H1 (cell line): ENCODE measurements around the gene COL4A1. TPM values are rescaled to one million over a fixed set of nuclear protein-coding genes. Genes with fewer than 3 reads are reported as not detected.

Source experiments
- CTCF ChIA-PET: fragments of 300-600 bp; sonication (Branson Sonifier 250); formaldehyde crosslinking; loops from one replicate; lab custom pipeline; 2021; ENCODE audit not compliant: partially characterized antibody; lab: Charles Lee
- POLR2A ChIA-PET: fragments of 300-600 bp; sonication (Branson Sonifier 250); formaldehyde crosslinking; loops from one replicate; lab custom pipeline; 2021; ENCODE audit warnings: inconsistent platforms; ENCODE audit not compliant: partially characterized antibody; lab: Charles Lee
- DNase-seq, 2 experiments: peaks; one replicate each; pipeline versions ENCODE4 v3.0.0 to v3.0.0-alpha.2; 2010 to 2022; ENCODE audit warnings: low spot score in 2 of 2, low read depth in 1 of 2, mixed read lengths in 1 of 2
- FAIRE-seq: peaks from 2 replicates; lab custom pipeline; 2011; peaks lifted over from hg19 to GRCh38; lab: Jason Lieb, UNC
- H2AFZ ChIP-seq: 2 replicates; pipeline ENCODE4 v1.8.1; 2012; ENCODE audit warnings: low read length, inconsistent platforms
- H2AK5ac ChIP-seq: 2 replicates; pipeline ENCODE4 v1.6.1; 2013; ENCODE audit warnings: low read depth, low read length
- H2BK120ac ChIP-seq: replicated peaks from 2 replicates; pipeline ENCODE3; 2013; ENCODE audit warnings: low read depth, low read length, inconsistent platforms
- H2BK12ac ChIP-seq: 2 replicates; pipeline ENCODE4 v1.6.1; 2013; ENCODE audit warnings: low read depth, low read length
- H2BK15ac ChIP-seq: 2 replicates; pipeline ENCODE4 v1.6.1; 2013; ENCODE audit warnings: low read length
- H2BK20ac ChIP-seq: 2 replicates; pipeline ENCODE4 v1.6.1; 2013; ENCODE audit warnings: low read length
- H2BK5ac ChIP-seq: 2 replicates; pipeline ENCODE4 v1.6.1; 2013; ENCODE audit warnings: low read depth, low read length
- H3K14ac ChIP-seq: 2 replicates; pipeline ENCODE4 v1.6.1; 2013; ENCODE audit warnings: inconsistent platforms; ENCODE audit not compliant: insufficient read length
- H3K18ac ChIP-seq: 2 replicates; pipeline ENCODE4 v1.6.1; 2013; ENCODE audit warnings: low read length; ENCODE audit errors: extremely low read depth
- H3K23ac ChIP-seq: 2 replicates; pipeline ENCODE4 v1.6.1; 2013; ENCODE audit warnings: inconsistent platforms; ENCODE audit not compliant: insufficient read length
- H3K23me2 ChIP-seq: 2 replicates; pipeline ENCODE4 v1.6.1; 2013; ENCODE audit warnings: low read depth, low read length
- H3K27ac ChIP-seq: 2 replicates; pipeline ENCODE4 v1.6.1; 2011; ENCODE audit warnings: low read depth, low read length, inconsistent platforms
- H3K27me3 ChIP-seq, 4 experiments: replicated peaks in 1 of 4; 1 replicate in 1 of 4; 2 replicates in 3 of 4; pipeline versions ENCODE4 v1.6.1 to v1.8.1; 2011 to 2013; ENCODE audit warnings: low read length in 3 of 4, mild to moderate bottlenecking in 3 of 4, inconsistent platforms in 2 of 4, mixed read lengths in 2 of 4, moderate library complexity in 1 of 4; ENCODE audit not compliant: control insufficient read depth in 3 of 4, insufficient read depth in 3 of 4; ENCODE audit errors: extremely low read depth in 1 of 4
- H3K36me3 ChIP-seq, 4 experiments: 2 replicates each; pipeline versions ENCODE4 v1.6.1 to v1.8.1; 2011 to 2013; ENCODE audit warnings: mild to moderate bottlenecking in 4 of 4, low read length in 3 of 4, moderate library complexity in 2 of 4, control low read depth in 1 of 4, inconsistent platforms in 1 of 4; ENCODE audit not compliant: insufficient read depth in 4 of 4, control insufficient read depth in 2 of 4
- H3K4ac ChIP-seq: replicated peaks from 2 replicates; pipeline ENCODE3; 2013; ENCODE audit warnings: low read length, low read depth, mixed read lengths, inconsistent platforms; ENCODE audit not compliant: insufficient read length
- H3K4me1 ChIP-seq, 4 experiments: replicated peaks in 1 of 4; 1 replicate in 1 of 4; 2 replicates in 3 of 4; pipeline versions ENCODE4 v1.6.1 to v1.8.1; 2011 to 2013; ENCODE audit warnings: low read length in 3 of 4, inconsistent platforms in 2 of 4, mixed read lengths in 1 of 4; ENCODE audit not compliant: insufficient read depth in 4 of 4, control insufficient read depth in 3 of 4
- H3K4me2 ChIP-seq, 2 experiments: 2 replicates each; pipeline versions ENCODE4 v1.6.1 to v1.8.1; 2011 to 2013; ENCODE audit warnings: low read depth in 2 of 2, low read length in 2 of 2, control low read depth in 1 of 2, inconsistent platforms in 1 of 2, mild to moderate bottlenecking in 1 of 2; ENCODE audit not compliant: insufficient read depth in 1 of 2
- H3K4me3 ChIP-seq, 4 experiments: fragments of 200-600, 300-600 bp in 1 of 4; sonication (generic), shearing (Covaris generic), sonication (Bioruptor Twin) in 1 of 4; 2 replicates each; pipeline versions ENCODE4 v1.5.1 to v1.8.1; 2011 to 2016; ENCODE audit warnings: low read length in 4 of 4, low read depth in 3 of 4, control low read depth in 2 of 4, inconsistent platforms in 2 of 4, mild to moderate bottlenecking in 2 of 4, mixed read lengths in 1 of 4, moderate library complexity in 1 of 4; ENCODE audit not compliant: insufficient read depth in 2 of 4; ENCODE audit errors: extremely low read depth in 1 of 4
- H3K56ac ChIP-seq: replicated peaks from 2 replicates; pipeline ENCODE3; 2013; ENCODE audit warnings: low read depth, mild to moderate bottlenecking, mixed read lengths, low read length, inconsistent platforms; ENCODE audit not compliant: insufficient read length
- H3K79me1 ChIP-seq: 2 replicates; pipeline ENCODE4 v1.6.1; 2013; ENCODE audit warnings: low read depth, low read length, control low read depth
- H3K79me2 ChIP-seq, 2 experiments: 2 replicates each; pipeline versions ENCODE4 v1.6.1 to v1.8.1; 2012 to 2013; ENCODE audit warnings: low read length in 2 of 2, mild to moderate bottlenecking in 2 of 2, inconsistent platforms in 1 of 2; ENCODE audit not compliant: insufficient read depth in 2 of 2, control insufficient read depth in 1 of 2
- H3K9ac ChIP-seq, 4 experiments: replicated peaks in 1 of 4; 1 replicate in 1 of 4; 2 replicates in 3 of 4; pipeline versions ENCODE4 v1.6.1 to v1.8.1; 2011 to 2013; ENCODE audit warnings: low read depth in 3 of 4, low read length in 3 of 4, control low read depth in 2 of 4, mild to moderate bottlenecking in 2 of 4, moderate library complexity in 2 of 4, inconsistent platforms in 1 of 4; ENCODE audit errors: extremely low read depth in 1 of 4
- H3K9me3 ChIP-seq, 2 experiments: 2 replicates each; pipeline versions ENCODE4 v1.6.1 to v1.8.1; 2012 to 2013; ENCODE audit warnings: mild to moderate bottlenecking in 2 of 2, moderate library complexity in 2 of 2, control low read depth in 1 of 2, inconsistent platforms in 1 of 2, low read depth in 1 of 2, low read length in 1 of 2, mixed read lengths in 1 of 2; ENCODE audit not compliant: insufficient read depth in 2 of 2
- H4K20me1 ChIP-seq, 2 experiments: replicated peaks in 1 of 2; 2 replicates each; pipeline versions ENCODE3 to v1.8.1; 2011 to 2013; ENCODE audit warnings: inconsistent platforms in 2 of 2, low read length in 2 of 2, mild to moderate bottlenecking in 1 of 2; ENCODE audit not compliant: insufficient read depth in 2 of 2, control insufficient read depth in 1 of 2
- H4K5ac ChIP-seq: 2 replicates; pipeline ENCODE4 v1.6.1; 2013; ENCODE audit warnings: low read length, low read depth, mixed read lengths, inconsistent platforms; ENCODE audit not compliant: insufficient read length
- H4K8ac ChIP-seq: 2 replicates; pipeline ENCODE4 v1.8.0; 2013; ENCODE audit warnings: mild to moderate bottlenecking, moderate library complexity, low read length, inconsistent platforms; ENCODE audit not compliant: insufficient read depth; ENCODE audit errors: extremely low read depth
- H4K91ac ChIP-seq: replicated peaks from 2 replicates; pipeline ENCODE3; 2013; ENCODE audit warnings: low read length, mixed read lengths, inconsistent platforms; ENCODE audit not compliant: insufficient read length
- BACH1 ChIP-seq: IDR thresholded peaks from 2 replicates; pipeline ENCODE4 v1.6.1; 2012; ENCODE audit warnings: low read length, improper control_type of control experiment
- BRCA1 ChIP-seq: IDR thresholded peaks from 2 replicates; pipeline ENCODE4 v1.6.1; 2012; ENCODE audit warnings: low read depth, low read length, improper control_type of control experiment
- CBX5 ChIP-seq: fragments of 300-800, 300-1000 bp; sonication (generic); IDR thresholded peaks from 2 replicates; pipeline ENCODE4 v1.7.1; 2016; ENCODE audit warnings: antibody characterized with exemption, low read length, low read depth
- CHD1 ChIP-seq: IDR thresholded peaks from 2 replicates; pipeline ENCODE4 v1.6.1; 2012; ENCODE audit warnings: low read depth, low read length, improper control_type of control experiment
- CREB1 ChIP-seq: IDR thresholded peaks from 2 replicates; pipeline ENCODE4 v1.6.1; 2012; ENCODE audit warnings: inconsistent platforms
- GABPA ChIP-seq: IDR thresholded peaks from 2 replicates; pipeline ENCODE4 v1.6.1; 2011; ENCODE audit warnings: mild to moderate bottlenecking, low read length, moderate library complexity, borderline replicate concordance; ENCODE audit not compliant: insufficient read depth
- HDAC6 ChIP-seq: IDR thresholded peaks from one replicate; pipeline ENCODE4 v1.7.1; 2012; ENCODE audit warnings: low read depth, mild to moderate bottlenecking, inconsistent platforms, low read length, moderate library complexity
- KDM5A ChIP-seq: fragments of 200-600 bp; IDR thresholded peaks from 2 replicates; pipeline ENCODE4 v1.7.1; 2012; ENCODE audit warnings: mild to moderate bottlenecking, low read length, inconsistent platforms, mixed read lengths
- NRF1 ChIP-seq: IDR thresholded peaks from 2 replicates; pipeline ENCODE4 v1.6.1; 2011; ENCODE audit warnings: mild to moderate bottlenecking, low read depth, low read length, improper control_type of control experiment
- RXRA ChIP-seq: IDR thresholded peaks from 2 replicates; pipeline ENCODE4 v1.6.1; 2011; ENCODE audit warnings: low read depth, mild to moderate bottlenecking, low read length, moderate library complexity; ENCODE audit not compliant: insufficient read depth
- SIN3A ChIP-seq, 2 experiments: IDR thresholded peaks in 1 of 2; conservative IDR thresholded peaks in 1 of 2; 2 replicates each; pipeline ENCODE4 v1.6.1; 2011 to 2012; ENCODE audit warnings: low read length in 2 of 2, improper control_type of control experiment in 1 of 2, low read depth in 1 of 2, mild to moderate bottlenecking in 1 of 2
- SIRT6 ChIP-seq: IDR thresholded peaks from one replicate; pipeline ENCODE4 v1.7.1; 2012; ENCODE audit warnings: low read length, inconsistent platforms
- SIX5 ChIP-seq: IDR thresholded peaks from 2 replicates; pipeline ENCODE4 v1.6.1; 2011; ENCODE audit warnings: mild to moderate bottlenecking, low read depth, low read length
- SRF ChIP-seq: IDR thresholded peaks from 2 replicates; pipeline ENCODE4 v1.6.1; 2011; ENCODE audit warnings: mild to moderate bottlenecking, low read depth, low read length, moderate library complexity
- TAF1 ChIP-seq: IDR thresholded peaks from 2 replicates; pipeline ENCODE4 v1.6.1; 2011; ENCODE audit warnings: mild to moderate bottlenecking, low read depth, low read length
- TBP ChIP-seq: IDR thresholded peaks from 2 replicates; pipeline ENCODE4 v1.6.1; 2011; ENCODE audit warnings: low read depth, low read length, improper control_type of control experiment
- WGBS, 2 experiments: shearing (Covaris generic) in 1 of 2; methylation state at CpG; one replicate each; pipeline versions ENCODE4 v1.1.6 to v1.1.7; 2013 to 2015; ENCODE audit warnings: low lambda C conversion rate in 2 of 2, mixed read lengths in 2 of 2, inconsistent platforms in 1 of 2, low coverage in 1 of 2, missing lambda C conversion rate in 1 of 2; ENCODE audit not compliant: insufficient replicate concordance in 2 of 2, insufficient coverage in 1 of 2, insufficient read length in 1 of 2; ENCODE audit errors: extremely low coverage in 1 of 2, missing lambda C conversion rate in 1 of 2; 5-methylcytosine and 5-hydroxymethylcytosine counted together
- polyA plus RNA-seq, 7 experiments: library from polyadenylated mRNA; depleted of rRNA in 3 of 7; stranded (reverse) in 5 of 7; unstranded in 2 of 7; fragments of >200 nt in 5 of 7; fragments of 200-250 nt in 2 of 7; gene quantifications; 1 replicate in 5 of 7; 2 replicates in 1 of 7; 4 replicates in 1 of 7; pipeline versions ENCODE4 v1.2.1 to v1.2.3, GENCODE V29; 2011 to 2013; ENCODE audit warnings: missing spikeins in 2 of 7, mixed read lengths in 2 of 7
- total RNA-seq: library from RNA; stranded (reverse); fragmentation: NEBNext Ultra II Directional; extraction: Animal tissue kit (Norgen Biotek cat#: 25700); gene quantifications from 2 replicates; pipeline ENCODE4 v1.2.1, GENCODE V29; 2021

Gene COL4A1
- total and polyA plus RNA-seq, 2 of the 8 experiments (the other 6 are each of a cell fraction or from before 2014, with no cell fraction given): 30.7 to 82.0 TPM

GRCh38 chr13:110293649-110294048 is 13.3 kb downstream of the COL4A1 start:
- H2AK5ac ChIP-seq: no peak overlapping the region
- DNase-seq: no peak
- no peaks in the 10 kb centered on the region for H4K20me1 ChIP-seq
- CTCF ChIA-PET: interaction anchor here (0.8 to 1.5 kb wide), 3 partner anchors 13 to 46 kb away, joined by 3 to 4 read pairs (median 4); partner anchors contain the start of genes COL4A1 and COL4A2
- no peak for FAIRE-seq
- H2BK5ac ChIP-seq: no peak overlapping the region
- H2BK12ac ChIP-seq: no peak overlapping the region
- H3K4ac ChIP-seq: no peak overlapping the region
- H3K18ac ChIP-seq: no peak overlapping the region
- H3K23me2 ChIP-seq: no peaks in the 10 kb centered on the region
- H3K27ac ChIP-seq: no peak overlapping the region
- no peak overlapping the region for H4K8ac ChIP-seq
- H3K79me2 ChIP-seq: peaks cover 0 to 9% of the 10 kb centered on the region in 2 experiments; a peak in 1 of 4 replicates
- no peaks in the 10 kb centered on the region for H3K9me3 ChIP-seq
- no peaks in the 10 kb centered on the region for H3K79me1 ChIP-seq
- H2BK120ac ChIP-seq: no peak overlapping the region
- H3K4me2 ChIP-seq: no peak overlapping the region
- no peaks in the 10 kb centered on the region for H3K36me3 ChIP-seq
- H2BK20ac ChIP-seq: no peak overlapping the region
- no peak overlapping the region for H3K14ac ChIP-seq
- 87% methylated on average over 3 of the region's 3 CpGs; no CpG with 5 or more reads in 1 of the 2 experiments for WGBS, 2 experiments
- H3K23ac ChIP-seq: no peak overlapping the region
- H4K5ac ChIP-seq: no peak overlapping the region
- no peak overlapping the region for H2AFZ ChIP-seq
- H2BK15ac ChIP-seq: no peak overlapping the region
- H3K27me3 ChIP-seq: no peaks in the 10 kb centered on the region
- H3K4me1 ChIP-seq: peaks cover 0 to 3% (median under 1%) of the 10 kb centered on the region in 4 experiments; a peak in 5 of 7 replicates
- H3K56ac ChIP-seq: no peak overlapping the region
- POLR2A ChIA-PET: no interaction called here
- no peak overlapping the region for H4K91ac ChIP-seq
- H3K4me3 ChIP-seq: no peak overlapping the region
- H3K9ac ChIP-seq: no peak overlapping the region
- TF ChIP-seq HDAC6 (no peak), SIRT6 (no peak), CREB1 (no peak), SIX5 (no peak), BRCA1 (no peak), CHD1 (no peak), SIN3A (conservative IDR thresholded peaks at IDR 0.05 in 1 of 2, IDR thresholded peaks at IDR 0.05 in 1 of 2; ENCODE audit: low read depth in 1 of 2, low read length in 2 of 2) (no peak), BACH1 (no peak), KDM5A (no peak), NRF1 (no peak), TAF1 (no peak), SRF (no peak), GABPA (no peak), RXRA (no peak), CBX5 (no peak), TBP (no peak)
